IMR-90 (cell line): ENCODE data around the gene CPB2. TPM values are rescaled to one million over a fixed set of nuclear protein-coding genes. Genes with fewer than 3 reads are reported as not detected.

Experiments used
- ATAC-seq: fragments of 200-7000 bp; cut with Tn5 transposase; 2 replicates; pipeline ENCODE4 v1.9.1; 2020; ENCODE audit warnings: low read depth, mild to moderate bottlenecking, moderate library complexity
- BruUV-seq: library from RNA; stranded (reverse); fragments of 400-500 nt; replicated peaks from 2 replicates; lab custom pipeline; 2021; lab: Mats Ljungman, UMichigan
- CTCF ChIA-PET: fragments of 300-600 bp; formaldehyde crosslinking; extraction: SDS; loops from one replicate; lab custom pipeline; 2021; ENCODE audit warnings: antibody characterized with exemption; lab: Yijun Ruan, JAX
- POLR2A ChIA-PET: fragments of 300-600 bp; sonication (Branson Sonifier 250); formaldehyde crosslinking; loops from one replicate; lab custom pipeline; 2022; ENCODE audit warnings: antibody characterized with exemption; ENCODE audit not compliant: unreplicated experiment; lab: Charles Lee
- DNase-seq: peaks from one replicate; pipeline ENCODE4 v3.0.0; 2013
- H2AFZ ChIP-seq: replicated peaks from 2 replicates; pipeline ENCODE3; 2013; ENCODE audit warnings: low read length, mild to moderate bottlenecking; ENCODE audit not compliant: poor library complexity
- H2AK5ac ChIP-seq: 2 replicates; pipeline ENCODE4 v1.6.1; 2013; ENCODE audit warnings: low read depth, low read length, inconsistent platforms
- H2AK9ac ChIP-seq: replicated peaks from 2 replicates; pipeline ENCODE3; 2013; ENCODE audit warnings: mild to moderate bottlenecking, low read depth, low read length, moderate library complexity; ENCODE audit not compliant: poor library complexity
- H2BK120ac ChIP-seq: 2 replicates; pipeline ENCODE4 v1.6.1; 2013; ENCODE audit warnings: low read depth, low read length, inconsistent platforms
- H2BK15ac ChIP-seq: 3 replicates; pipeline ENCODE4 v1.6.1; 2013; ENCODE audit warnings: low read depth, low read length, inconsistent platforms
- H2BK20ac ChIP-seq: 2 replicates; pipeline ENCODE4 v1.6.1; 2013; ENCODE audit warnings: low read depth, mild to moderate bottlenecking, inconsistent platforms, low read length, moderate library complexity
- H2BK5ac ChIP-seq: 2 replicates; pipeline ENCODE4 v1.6.1; 2013; ENCODE audit warnings: mild to moderate bottlenecking, low read depth, low read length, inconsistent platforms; ENCODE audit not compliant: poor library complexity, severe bottlenecking
- H3K14ac ChIP-seq: replicated peaks from 2 replicates; pipeline ENCODE4 v1.6.1; 2013; ENCODE audit warnings: low read depth, low read length, inconsistent platforms
- H3K18ac ChIP-seq: 2 replicates; pipeline ENCODE4 v1.6.1; 2013; ENCODE audit warnings: low read depth, low read length, control low read depth
- H3K23ac ChIP-seq: 2 replicates; pipeline ENCODE4 v1.6.1; 2013; ENCODE audit warnings: low read depth, low read length, inconsistent platforms
- H3K27ac ChIP-seq: 2 replicates; pipeline ENCODE4 v1.5.1; 2013; ENCODE audit warnings: mild to moderate bottlenecking, control low read depth, low read length; ENCODE audit not compliant: insufficient read depth
- H3K27me3 ChIP-seq: 2 replicates; pipeline ENCODE4 v1.6.1; 2013; ENCODE audit warnings: low read length; ENCODE audit not compliant: control insufficient read depth, insufficient read depth
- H3K36me3 ChIP-seq: 2 replicates; pipeline ENCODE4 v1.6.1; 2013; ENCODE audit warnings: low read length, mixed read lengths; ENCODE audit not compliant: control insufficient read depth, insufficient read depth
- H3K4ac ChIP-seq: 2 replicates; pipeline ENCODE4 v1.6.1; 2013; ENCODE audit warnings: low read depth, low read length, inconsistent platforms
- H3K4me1 ChIP-seq: 2 replicates; pipeline ENCODE4 v1.6.1; 2013; ENCODE audit warnings: low read length, mixed read lengths; ENCODE audit not compliant: control insufficient read depth, insufficient read depth
- H3K4me2 ChIP-seq: 2 replicates; pipeline ENCODE4 v1.6.1; 2013; ENCODE audit warnings: low read depth, mild to moderate bottlenecking, control low read depth, low read length, moderate library complexity
- H3K4me3 ChIP-seq: 2 replicates; pipeline ENCODE4 v1.5.1; 2013; ENCODE audit warnings: low read depth, mild to moderate bottlenecking, control low read depth, low read length, moderate library complexity; ENCODE audit not compliant: insufficient read depth
- H3K56ac ChIP-seq: 2 replicates; pipeline ENCODE4 v1.6.1; 2013; ENCODE audit warnings: low read length, inconsistent platforms; ENCODE audit not compliant: insufficient read depth; ENCODE audit errors: extremely low read depth
- H3K79me1 ChIP-seq, 2 experiments: 2 replicates each; pipeline ENCODE4 v1.6.1; 2013; ENCODE audit warnings: low read length in 2 of 2, inconsistent platforms in 1 of 2, low read depth in 1 of 2
- H3K9ac ChIP-seq: 2 replicates; pipeline ENCODE4 v1.6.1; 2013; ENCODE audit warnings: low read depth, low read length, control low read depth
- H3K9me1 ChIP-seq: 2 replicates; pipeline ENCODE4 v1.6.1; 2013; ENCODE audit warnings: low read length, inconsistent platforms; ENCODE audit not compliant: insufficient read depth
- H3K9me3 ChIP-seq: 2 replicates; pipeline ENCODE4 v1.6.1; 2013; ENCODE audit warnings: low read length; ENCODE audit not compliant: control insufficient read depth, insufficient read depth
- H4K20me1 ChIP-seq: 2 replicates; pipeline ENCODE4 v1.6.1; 2013; ENCODE audit warnings: low read length, inconsistent platforms; ENCODE audit not compliant: insufficient read depth
- H4K5ac ChIP-seq: 2 replicates; pipeline ENCODE4 v1.6.1; 2013; ENCODE audit warnings: mild to moderate bottlenecking, low read depth, low read length, control low read depth
- H4K8ac ChIP-seq, 2 experiments: 2 replicates each; pipeline ENCODE4 v1.6.1; 2013; ENCODE audit warnings: low read depth in 2 of 2, low read length in 2 of 2, control low read depth in 1 of 2, inconsistent platforms in 1 of 2
- H4K91ac ChIP-seq: 2 replicates; pipeline ENCODE4 v1.6.1; 2013; ENCODE audit warnings: low read depth, low read length, inconsistent platforms; ENCODE audit not compliant: insufficient read depth
- CEBPB ChIP-seq: IDR thresholded peaks from 2 replicates; pipeline ENCODE4 v1.6.1; 2012; ENCODE audit warnings: low read depth, low read length, improper control_type of control experiment
- POLR2A ChIP-seq: IDR thresholded peaks from 2 replicates; pipeline ENCODE4 v1.6.1; 2012; ENCODE audit warnings: mild to moderate bottlenecking, low read depth, low read length
- RAD21 ChIP-seq: IDR thresholded peaks from 2 replicates; pipeline ENCODE4 v1.6.1; 2012; ENCODE audit warnings: low read length, improper control_type of control experiment
- WGBS, 2 experiments: methylation state at CpG; one replicate each; pipeline versions ENCODE4 v1.1.5 to v1.1.7; 2013; ENCODE audit warnings: missing lambda C conversion rate in 2 of 2; ENCODE audit not compliant: insufficient read length in 1 of 2; ENCODE audit errors: extremely low coverage in 2 of 2; 5-methylcytosine and 5-hydroxymethylcytosine counted together
- dilution Hi-C: fragments of 300-500 bp; cut with HindIII; formaldehyde crosslinking; loops from one replicate; pipeline ENCODE4 v1.14.3; 2018; ENCODE audit warnings: low sequenced_read_pairs; ENCODE audit not compliant: unreplicated experiment
- in situ Hi-C: fragments of 300-500 bp; cut with MboI; formaldehyde crosslinking; loops from 3 replicates; pipeline ENCODE4 v1.14.3; 2019; ENCODE audit warnings: low sequenced_read_pairs, inconsistent platforms, mixed read lengths
- intact Hi-C: fragments of 100-400 bp; cut with micrococcal nuclease; formaldehyde crosslinking; loops from 2 replicates; pipeline ENCODE4 v1.10.0; 2022
- polyA plus RNA-seq, 3 experiments: library from polyadenylated mRNA; depleted of rRNA; stranded (reverse); fragments of >200 nt; gene quantifications; 2 replicates each; pipeline ENCODE4 v1.2.3, GENCODE V29; 2012; ENCODE audit warnings: low replicate concordance in 1 of 3
- total RNA-seq: library from RNA; depleted of rRNA; stranded (reverse); fragments of >200 nt; gene quantifications from 2 replicates; pipeline ENCODE4 v1.2.3, GENCODE V29; 2012

CPB2 gene
- total and polyA plus RNA-seq, 2 of the 4 experiments (the other 2 are of a cell fraction) = not detected

- Histone ChIP-seq H2BK5ac (no peak overlapping the region), H4K91ac (no peak overlapping the region), H2BK20ac (no peak overlapping the region), H2AFZ (no peak overlapping the region), H2BK15ac (no peak overlapping the region), H4K20me1 (no peaks in the 10 kb centered on the region), H3K36me3 (no peaks in the 10 kb centered on the region; the same call in 1 of the 2 replicates), H3K9ac (no peak overlapping the region), H4K5ac (no peak overlapping the region), H3K79me1 (peaks cover 8 to 16% of the 10 kb centered on the region in 2 experiments; a peak in 3 of 4 replicates), H3K4ac (no peak overlapping the region), H3K23ac (no peak overlapping the region), H3K27ac (no peak overlapping the region), H3K14ac (no peak overlapping the region), H3K9me1 (no peaks in the 10 kb centered on the region), H3K18ac (no peak overlapping the region), H3K4me1 (no peaks in the 10 kb centered on the region), H3K4me3 (no peak overlapping the region), H3K27me3 (no peaks in the 10 kb centered on the region), H4K8ac (no peak overlapping the region), H2AK5ac (no peak overlapping the region), H2BK120ac (no peak overlapping the region), H2AK9ac (no peak overlapping the region), H3K9me3 (no peaks in the 10 kb centered on the region), H3K56ac (no peak overlapping the region), H3K4me2 (no peak overlapping the region)
- ATAC-seq (no peak), DNase-seq (no peak)
- dilution Hi-C loops = no loop called here
- no TSS peak for BruUV-seq
- no peak for TF ChIP-seq RAD21
- TF ChIP-seq POLR2A = no peak
- TF ChIP-seq CEBPB = peak; percentile 54
- CTCF ChIA-PET = no interaction called here
- intact Hi-C loops = no loop called here
- POLR2A ChIA-PET = no interaction called here
- 80 to 100% methylated on average over 1 of the region's 4 CpGs for WGBS, 2 experiments
- in situ Hi-C loops = no loop called here
Observed at GRCh38 chr13:46025157-46025556, 79.7 kb downstream of the CPB2 start.
